Fibroblast of villous mesenchyme (primary cell): ENCODE results near the gene SLC22A4. TPM values are rescaled to one million over a fixed set of nuclear protein-coding genes. Genes with fewer than 3 reads are reported as not detected.

Experiments used
- DNase-seq: peaks from one replicate; pipeline ENCODE4 v3.0.0-alpha.2; 2010; ENCODE audit warnings: low read depth
- H3K4me3 ChIP-seq: 2 replicates; pipeline ENCODE4 v1.5.1; 2011; ENCODE audit warnings: low read depth, mild to moderate bottlenecking, low read length
- CTCF ChIP-seq: IDR thresholded peaks from 2 replicates; pipeline ENCODE4 v1.5.1; 2012; ENCODE audit warnings: low read depth, mild to moderate bottlenecking, low read length; ENCODE audit not compliant: insufficient read depth
- total RNA-seq: library from RNA; depleted of rRNA; stranded (reverse); fragments of >200 nt; gene quantifications from 2 replicates; pipeline ENCODE4 v1.2.3, GENCODE V29; 2012

SLC22A4 gene
- total RNA-seq, 1 donor, result 16.4 TPM

- peak; percentile 12 for DNase-seq
- H3K4me3 ChIP-seq, result no peak overlapping the region
- no peak for TF ChIP-seq CTCF
Measured at GRCh38 chr5:132289097-132289496, 5.1 kb upstream of the SLC22A4 start.

DNA sequence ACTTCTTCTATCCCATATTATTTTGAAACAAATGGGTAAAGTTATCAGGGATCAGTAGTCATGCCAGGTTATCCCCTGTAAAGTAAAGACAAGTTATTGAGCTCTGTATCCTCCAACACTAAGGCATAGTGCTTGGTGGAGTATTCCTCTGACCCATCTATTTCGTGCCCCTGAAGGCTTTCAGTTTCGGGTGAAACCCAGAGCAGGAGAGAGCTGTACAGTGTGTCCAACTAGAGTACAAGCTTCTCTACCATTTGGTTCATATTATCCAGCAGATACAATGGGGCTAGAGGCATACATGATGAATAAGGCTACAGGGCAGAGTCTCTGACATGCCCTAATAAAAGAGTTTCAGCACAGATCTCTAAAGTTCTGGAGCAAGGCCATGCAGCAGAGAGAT lies 3.2 kb upstream of the SLC22A4 start:
- H3K4me3 ChIP-seq, result no peak overlapping the region
- no peak for DNase-seq
- no peak for TF ChIP-seq CTCF

GRCh38 chr5:132293066-132293991 lies 865 bp upstream of the SLC22A4 start:
- H3K4me3 ChIP-seq, result peak overlapping the region; percentile 77
- peak; percentile 21 for TF ChIP-seq CTCF
- DNase-seq, result peak; percentile 92

DNA sequence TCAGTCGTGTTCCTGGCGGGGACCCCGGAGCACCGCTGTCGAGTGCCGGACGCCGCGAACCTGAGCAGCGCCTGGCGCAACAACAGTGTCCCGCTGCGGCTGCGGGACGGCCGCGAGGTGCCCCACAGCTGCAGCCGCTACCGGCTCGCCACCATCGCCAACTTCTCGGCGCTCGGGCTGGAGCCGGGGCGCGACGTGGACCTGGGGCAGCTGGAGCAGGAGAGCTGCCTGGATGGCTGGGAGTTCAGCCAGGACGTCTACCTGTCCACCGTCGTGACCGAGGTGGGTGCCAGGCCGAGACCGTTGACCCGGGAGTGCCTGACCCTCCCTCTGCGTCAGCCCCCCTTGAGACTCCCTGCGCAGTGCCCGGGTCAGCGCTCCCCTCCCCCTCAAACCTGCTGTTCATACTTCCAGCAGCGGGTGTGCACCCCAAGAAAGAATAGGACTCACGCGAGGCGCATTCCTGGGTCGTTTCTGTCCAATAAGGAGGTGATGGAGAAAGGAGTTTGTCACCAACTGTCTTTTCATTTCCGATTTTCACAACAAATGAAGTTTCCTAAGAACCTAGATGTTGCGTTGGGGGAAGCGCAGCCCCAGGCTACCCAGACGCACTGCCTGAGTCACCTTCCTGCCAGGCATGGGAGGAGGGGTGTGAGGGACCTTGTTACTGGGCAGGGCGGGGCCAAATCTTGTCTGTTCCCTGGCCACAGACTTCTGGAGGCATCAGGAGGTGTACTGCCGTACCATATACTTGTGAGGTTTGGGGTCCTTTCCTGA lies 722 bp downstream of the SLC22A4 start:
- peak overlapping the region; percentile 77 for H3K4me3 ChIP-seq
- peak; percentile 88 for DNase-seq
- TF ChIP-seq CTCF, result no peak

DNA sequence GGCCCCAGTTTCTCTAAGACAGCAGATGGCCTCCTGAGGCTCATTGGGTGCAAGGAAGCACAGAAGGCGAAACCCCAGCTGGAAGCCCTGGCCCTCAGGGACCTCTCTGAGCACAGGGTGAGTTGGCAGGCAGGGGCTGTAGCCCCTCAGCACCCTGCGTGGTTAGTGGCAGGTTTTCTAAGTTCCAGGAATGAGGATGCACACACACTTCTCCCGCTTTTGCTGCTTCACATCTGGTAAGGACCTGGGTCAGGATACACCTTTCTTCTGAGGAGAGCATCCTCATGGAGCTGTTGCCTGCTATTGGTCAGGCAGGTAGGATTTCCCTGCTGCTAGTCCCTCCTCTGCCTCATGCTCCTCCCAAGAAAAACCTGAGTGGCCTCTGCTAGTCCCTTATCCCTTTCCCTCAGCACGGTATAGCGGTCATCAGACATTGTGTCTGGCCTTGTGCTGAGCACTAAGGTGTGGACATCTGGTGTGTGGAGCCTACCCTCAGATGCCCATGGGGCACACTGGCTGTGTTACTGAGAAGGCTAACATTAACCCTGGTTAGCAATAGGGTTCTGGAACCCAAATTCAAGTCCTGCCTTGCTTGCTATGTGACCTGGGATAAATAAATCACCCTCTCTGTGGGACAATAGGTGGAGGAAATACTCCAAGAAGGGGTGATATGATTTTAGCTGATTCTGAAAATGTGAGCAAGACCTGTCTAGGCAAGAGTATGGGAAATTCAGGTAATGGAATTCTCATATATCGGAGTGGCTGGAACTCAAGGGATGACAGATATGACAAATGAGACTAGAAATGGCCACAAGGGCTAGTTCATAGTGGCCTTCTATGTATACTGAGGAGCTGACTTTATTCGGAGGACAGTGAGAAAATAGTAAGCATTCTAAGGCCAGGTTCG lies 1.6 kb downstream of the SLC22A4 start:
- no peak for DNase-seq
- peak overlapping the region; percentile 77 for H3K4me3 ChIP-seq
- TF ChIP-seq CTCF, result no peak

GRCh38 chr5:132296412-132297016 lies 2.3 kb downstream of the SLC22A4 start:
- H3K4me3 ChIP-seq, result no peak overlapping the region
- no peak for TF ChIP-seq CTCF
- DNase-seq, result no peak
